ENCODE results near the gene SCFD2. TPM values are rescaled to one million over a fixed set of nuclear protein-coding genes. Genes with fewer than 3 reads are reported as not detected.
A peak's percentile ranks its signal among the peaks of the same experiment; 100 is the strongest.

The SCFD2 gene
- polyA plus RNA-seq, 1 of the 3 experiments (the other 2 are of a cell fraction) = 14.1 TPM

- TF ChIP-seq NFIC (IDR thresholded peaks at IDR 0.05; ENCODE audit: borderline replicate concordance) (peak; percentile 30; the same call in 1 of the 2 replicates), FOSL2 (IDR thresholded peaks at IDR 0.05; ENCODE audit: borderline replicate concordance, low read depth) (no peak), USF2 (IDR thresholded peaks at IDR 0.05; ENCODE audit: borderline replicate concordance, low read depth, low read length) (no peak), PBX3 (IDR thresholded peaks at IDR 0.05) (peak; percentile 89), CHD2 (IDR thresholded peaks at IDR 0.05; ENCODE audit: low read length, partially characterized antibody) (no peak), EZH2phosphoT487 (IDR thresholded peaks at IDR 0.05; ENCODE audit: borderline replicate concordance, low read depth) (no peak), RXRA (IDR thresholded peaks at IDR 0.05; ENCODE audit: borderline replicate concordance, low read depth) (peak; percentile 45; the same call in 1 of the 2 replicates), CTCF (IDR thresholded peaks at IDR 0.05) (no peak), REST (IDR thresholded peaks at IDR 0.05; ENCODE audit: low read depth, low read length) (0 out of 2 replicates have a peak, but pooled peaks have one; percentile 25), MAX (IDR thresholded peaks at IDR 0.05; ENCODE audit: low read depth) (peak; percentile 51; the same call in 1 of the 2 replicates), ELF1 (IDR thresholded peaks at IDR 0.05) (peak; percentile 91), FOXJ3 (CRISPR knock-in tag; IDR thresholded peaks at IDR 0.05) (no peak)
Measured at GRCh38 chr4:52824603-52825459, 541.0 kb downstream of the SCFD2 start (continued).
